Natural killer cell (primary cell): ENCODE results near the gene TAF1L. TPM values are rescaled to one million over a fixed set of nuclear protein-coding genes. Genes with fewer than 3 reads are reported as not detected.
"Not testable (repeated sequence)": the region's sequence is repeated elsewhere in the genome, so short reads cannot be mapped to it uniquely, and the experiment has no call there.

Experiments
- ATAC-seq, 3 donors: fragments of 150-1000 bp in 2 of 3; fragments of 200-7000 bp in 1 of 3; cut with Tn5 transposase; 1 replicate in 1 of 3; 2 replicates in 2 of 3; pipeline ENCODE4 v1.10.0; 2021; ENCODE audit warnings: mild to moderate bottlenecking in 2 of 3, moderate library complexity in 2 of 3
- DNase-seq, 2 donors: peaks; one replicate each; pipeline versions ENCODE4 v3.0.0 to v3.0.0-alpha.2; 2013 to 2021; ENCODE audit warnings: mixed read lengths in 1 of 2
- H3K27ac ChIP-seq: one replicate; pipeline ENCODE4 v1.5.1; 2013; ENCODE audit warnings: mild to moderate bottlenecking, low read length
- H3K27me3 ChIP-seq: one replicate; pipeline ENCODE4 v1.6.1; 2013; ENCODE audit warnings: low read length; ENCODE audit not compliant: control insufficient read depth, insufficient read depth
- H3K36me3 ChIP-seq: one replicate; pipeline ENCODE4 v1.6.1; 2013; ENCODE audit warnings: low read length; ENCODE audit not compliant: control insufficient read depth, insufficient read depth
- H3K4me1 ChIP-seq: one replicate; pipeline ENCODE4 v1.6.1; 2013; ENCODE audit warnings: low read length; ENCODE audit not compliant: control insufficient read depth, insufficient read depth
- H3K4me3 ChIP-seq: one replicate; pipeline ENCODE4 v1.5.1; 2013; ENCODE audit warnings: low read length
- H3K9me3 ChIP-seq: one replicate; pipeline ENCODE4 v1.6.1; 2013; ENCODE audit warnings: low read length; ENCODE audit not compliant: control insufficient read depth, insufficient read depth
- H3K27ac Mint-ChIP-seq, 2 donors: one replicate each; pipeline ENCODE4 v1.8.0; 2022; ENCODE audit warnings: mild to moderate bottlenecking in 2 of 2, mixed read lengths in 2 of 2, moderate library complexity in 1 of 2
- H3K27me3 Mint-ChIP-seq, 2 donors: one replicate each; pipeline ENCODE4 v1.8.0; 2022; ENCODE audit warnings: low read depth in 2 of 2, mixed read lengths in 2 of 2
- H3K36me3 Mint-ChIP-seq: one replicate; pipeline ENCODE4 v1.8.0; 2022; ENCODE audit warnings: mixed read lengths
- H3K4me1 Mint-ChIP-seq, 2 donors: one replicate each; pipeline ENCODE4 v1.8.0; 2022; ENCODE audit warnings: mixed read lengths in 2 of 2
- H3K4me3 Mint-ChIP-seq: one replicate; pipeline ENCODE4 v1.8.0; 2022; ENCODE audit warnings: mild to moderate bottlenecking, moderate library complexity, mixed read lengths
- H3K9me3 Mint-ChIP-seq, 2 donors: one replicate each; pipeline ENCODE4 v1.8.0; 2022; ENCODE audit warnings: mixed read lengths in 2 of 2
- CTCF ChIP-seq: fragments of 200-600 bp; IDR thresholded peaks from one replicate; pipeline ENCODE4 v1.8.0; 2022; ENCODE audit warnings: antibody characterized with exemption
- WGBS: methylation state at CpG from one replicate; pipeline ENCODE4 v1.1.7; 2013; ENCODE audit warnings: missing lambda C conversion rate; ENCODE audit not compliant: insufficient coverage; 5-methylcytosine and 5-hydroxymethylcytosine counted together
- intact Hi-C: fragments of 100-400 bp; cut with micrococcal nuclease; formaldehyde crosslinking; loops from one replicate; pipeline ENCODE4 v1.14.2; 2022
- total RNA-seq, 4 donors: library from RNA; stranded (reverse); fragments of 120-200 nt in 1 of 4; gene quantifications; one replicate each; pipeline versions ENCODE4 v1.2.3 to v1.2.4, GENCODE V29; 2013 to 2022

The TAF1L gene
- total RNA-seq, 3 donors from 2014 or later (not counting 1 experiment from before 2014, with no cell fraction given) = 0.05 TPM; not detected in 2

GRCh38 chr9:32647671-32648070 is 12.2 kb upstream of the TAF1L start:
- Histone ChIP-seq H3K9me3 (peaks cover 2% of the 10 kb centered on the region), H3K36me3 (no peaks in the 10 kb centered on the region), H3K27me3 (no peaks in the 10 kb centered on the region), H3K4me1 (no peaks in the 10 kb centered on the region), H3K4me3 (no peak overlapping the region), H3K27ac (no peak overlapping the region)
- 83% methylated on average over 2 of the region's 2 CpGs for WGBS
- ATAC-seq (no peak), DNase-seq (no peak)
- TF ChIP-seq CTCF = no peak
- Mint-ChIP-seq H3K36me3 (no peaks in the 10 kb centered on the region), H3K9me3 (peaks cover 3 to 9% of the 10 kb centered on the region in 2 donors), H3K27me3 (peaks cover 3 to 16% of the 10 kb centered on the region in 2 donors), H3K4me3 (no peak overlapping the region), H3K4me1 (no peaks in the 10 kb centered on the region), H3K27ac (no peak overlapping the region)
- intact Hi-C loops = no loop called here

GRCh38 chr9:32644698-32645097 is 9.2 kb upstream of the TAF1L start:
- DNase-seq (no peak), ATAC-seq (no peak)
- no peak for TF ChIP-seq CTCF
- H3K27ac Mint-ChIP-seq = no peak overlapping the region
- Histone ChIP-seq H3K27me3 (no peaks in the 10 kb centered on the region), H3K4me1 (no peaks in the 10 kb centered on the region), H3K27ac (no peak overlapping the region), H3K9me3 (peaks cover 2% of the 10 kb centered on the region), H3K36me3 (no peaks in the 10 kb centered on the region), H3K4me3 (no peak overlapping the region)
- H3K4me1 Mint-ChIP-seq = no peaks in the 10 kb centered on the region
- H3K27me3 Mint-ChIP-seq = peaks cover 3 to 26% of the 10 kb centered on the region in 2 donors
- no peaks in the 10 kb centered on the region for H3K36me3 Mint-ChIP-seq
- intact Hi-C loops = no loop called here
- 75% methylated on average over 2 of the region's 2 CpGs for WGBS
- H3K4me3 Mint-ChIP-seq = no peak overlapping the region
- H3K9me3 Mint-ChIP-seq = peaks cover 0 to 11% of the 10 kb centered on the region in 2 donors

GRCh38 chr9:32633151-32633550 is 2.3 kb downstream of the TAF1L start:
- H3K4me3 Mint-ChIP-seq, ATAC-seq, H3K9me3 Mint-ChIP-seq, H3K27me3 ChIP-seq, H3K9me3 ChIP-seq, H3K36me3 ChIP-seq, H3K36me3 Mint-ChIP-seq, DNase-seq, H3K4me1 ChIP-seq, H3K4me3 ChIP-seq, H3K4me1 Mint-ChIP-seq, H3K27ac Mint-ChIP-seq, intact Hi-C loops, H3K27me3 Mint-ChIP-seq, H3K27ac ChIP-seq: not testable (repeated sequence)
- WGBS = 83% methylated on average over 5 of the region's 5 CpGs

DNA sequence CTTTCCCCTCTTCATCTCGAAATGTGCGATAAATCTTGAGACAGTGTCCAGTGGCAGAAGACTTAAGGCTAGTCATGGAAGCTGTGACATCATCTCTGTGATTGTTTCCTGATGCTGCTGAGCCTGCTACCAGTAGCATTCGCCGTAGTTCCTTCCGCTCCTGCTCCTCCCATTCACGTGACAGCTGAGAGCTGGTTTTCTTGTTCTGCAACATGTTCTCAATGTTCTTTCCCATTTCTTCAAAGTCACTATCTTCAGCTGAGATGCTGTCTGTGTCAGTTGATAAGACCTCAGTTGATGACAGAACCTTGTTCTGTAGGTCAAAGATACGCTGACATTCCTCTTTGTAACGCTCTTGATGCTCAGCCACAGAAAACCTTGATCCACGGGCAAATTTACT is 3.5 kb downstream of the TAF1L start:
- WGBS = 89% methylated on average over 9 of the region's 9 CpGs
- Mint-ChIP-seq H3K9me3 (no peaks in the 10 kb centered on the region), H3K4me1 (no peaks in the 10 kb centered on the region), H3K4me3 (no peak overlapping the region), H3K36me3 (no peaks in the 10 kb centered on the region), H3K27ac (no peak overlapping the region), H3K27me3 (peaks cover 4 to 6% of the 10 kb centered on the region in 2 donors)
- ATAC-seq (no peak), DNase-seq (no peak)
- Histone ChIP-seq H3K4me1 (no peaks in the 10 kb centered on the region), H3K36me3 (no peaks in the 10 kb centered on the region), H3K4me3 (no peak overlapping the region), H3K27me3 (peaks cover 2% of the 10 kb centered on the region), H3K27ac (no peak overlapping the region), H3K9me3 (no peaks in the 10 kb centered on the region)
- no peak for TF ChIP-seq CTCF
- intact Hi-C loops = no loop called here
